NOMO-1 treated with DMSO at 0.1 percent for 48 hours (cell line): ENCODE data around the gene HCST.
"Not testable (repeated sequence)": the region's sequence is repeated elsewhere in the genome, so short reads cannot be mapped to it uniquely, and the experiment has no call there.

Source experiments
- DNase-seq: peaks from one replicate; lab custom pipeline; 2025; ENCODE audit not compliant: unreplicated experiment; lab: John Stamatoyannopoulos, UW

HCST gene

GRCh38 chr19:35903550-35904179 is 1.3 kb downstream of the HCST start:
- peak; percentile 97 for DNase-seq

- peak; percentile 67 for DNase-seq
These were observed 2.2 kb downstream of the HCST start for GRCh38 chr19:35904311-35905068.

GRCh38 chr19:35905178-35905727 is 2.9 kb downstream of the HCST start:
- no peak for DNase-seq

GRCh38 chr19:35907377-35907745 is 5.0 kb downstream of the HCST start:
- no peak for DNase-seq

- DNase-seq, result peak; percentile 59
These were observed 5.7 kb downstream of the HCST start, which contains the start of gene TYROBP for GRCh38 chr19:35908010-35908441. Gene TYROBP (minus strand): TSS chr19:35908295. CDS start chr19:35908228, 67 bp downstream.

GRCh38 chr19:35908973-35909683 is 6.8 kb downstream of the HCST start:
- DNase-seq, result peak; percentile 98

- no peak for DNase-seq
These were observed 7.3 kb downstream of the HCST start for GRCh38 chr19:35909684-35910035.

- DNase-seq, result not testable (repeated sequence)
These were observed 8.0 kb downstream of the HCST start for GRCh38 chr19:35910355-35910754.

GRCh38 chr19:35911173-35911572 is 8.8 kb downstream of the HCST start:
- DNase-seq, result no peak

GRCh38 chr19:35911790-35912189 is 9.5 kb downstream of the HCST start:
- no peak for DNase-seq

- peak; percentile 25 for DNase-seq
These were observed 11.3 kb downstream of the HCST start for GRCh38 chr19:35913589-35913988.

- peak; percentile 13 for DNase-seq
These were observed 13.1 kb downstream of the HCST start for GRCh38 chr19:35915443-35915842.

- no peak for DNase-seq
These were observed 17.0 kb downstream of the HCST start for GRCh38 chr19:35919306-35919705.

- no peak for DNase-seq
These were observed 18.7 kb downstream of the HCST start for GRCh38 chr19:35921012-35921411.

- DNase-seq, result no peak
These were observed 23.2 kb downstream of the HCST start for GRCh38 chr19:35925501-35925900.

- DNase-seq, result no peak
These were observed 26.2 kb downstream of the HCST start for GRCh38 chr19:35928507-35928906.

GRCh38 chr19:35929876-35930275 is 27.5 kb downstream of the HCST start:
- DNase-seq, result peak; percentile 47

GRCh38 chr19:35931161-35931873 is 29.0 kb downstream of the HCST start:
- DNase-seq, result peak; percentile 99

- DNase-seq, result no peak
These were observed 29.5 kb downstream of the HCST start for GRCh38 chr19:35931874-35932202.

- DNase-seq, result no peak
These were observed 30.1 kb downstream of the HCST start for GRCh38 chr19:35932291-35932936.
